Gastroesophageal sphincter (tissue), 3 donors: ENCODE measurements around the gene TDRD10.
"Not testable (repeated sequence)": the region's sequence is repeated elsewhere in the genome, so short reads cannot be mapped to it uniquely, and the experiment has no call there.

ENCODE experiments used
- CTCF ChIP-seq, 4 experiments: fragments of 200-600 bp in 2 of 4; fragments of 450-650 bp in 2 of 4; sonication (generic) in 1 of 4; IDR thresholded peaks; one replicate each; pipeline ENCODE4 v1.5.1; 2017 to 2019; ENCODE audit warnings: antibody characterized with exemption in 4 of 4, mild to moderate bottlenecking in 2 of 4, moderate library complexity in 2 of 4
- POLR2A ChIP-seq, 2 donors: fragments of 450-650 bp; IDR thresholded peaks; one replicate each; pipeline ENCODE4 v1.6.1; 2017; ENCODE audit warnings: antibody characterized with exemption in 2 of 2, mild to moderate bottlenecking in 2 of 2, moderate library complexity in 1 of 2
- POLR2AphosphoS5 ChIP-seq: sonication (generic); formaldehyde crosslinking; IDR thresholded peaks from one replicate; pipeline ENCODE4 v1.6.1; 2017; ENCODE audit warnings: antibody characterized with exemption

DNA sequence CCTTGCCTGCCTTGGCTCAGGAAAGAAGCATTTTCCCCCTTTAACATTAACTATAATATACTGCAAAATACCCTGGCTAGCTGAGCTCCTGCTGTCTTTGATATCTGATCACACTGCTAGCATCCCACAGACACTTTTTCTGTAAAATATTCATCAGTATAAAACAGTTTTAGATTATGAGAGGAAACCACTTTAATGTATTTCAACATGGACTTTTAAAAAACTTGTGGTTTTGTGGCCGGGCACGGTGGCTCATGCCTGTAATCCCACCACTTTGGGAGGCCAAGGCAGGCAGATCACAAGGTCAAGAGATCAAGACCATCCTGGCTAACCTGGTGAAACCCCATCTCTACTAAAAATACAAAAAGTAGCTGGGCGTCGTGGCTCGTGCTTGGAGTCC, 15.3 kb upstream of the TDRD10 start:
- not testable (repeated sequence) for TF ChIP-seq POLR2AphosphoS5; CTCF (IDR thresholded peaks at IDR 0.05); POLR2A (IDR thresholded peaks at IDR 0.05)
